Adipose tissue (tissue), 3 donors: Measurements from ENCODE around the gene ZC3H13. TPM values are rescaled to one million over a fixed set of nuclear protein-coding genes. Genes with fewer than 3 reads are reported as not detected.

Experiments
- H3K27ac ChIP-seq: one replicate; pipeline ENCODE4 v1.5.1; 2013; ENCODE audit warnings: low read depth, low read length
- WGBS, 3 donors: extraction: QIAGEN DNeasy Blood & Tissue Kit; methylation state at CpG; one replicate each; pipeline ENCODE4 v1.1.7; 2013; 5-methylcytosine and 5-hydroxymethylcytosine counted together
- polyA plus RNA-seq, 3 donors: library from polyadenylated mRNA; stranded (reverse); fragments of 200-250 nt; gene quantifications; one replicate each; pipeline ENCODE4 v1.2.3, GENCODE V29; 2013
- donor health status: healthy with polysubstance abuse.
- donor health status: Bipolar disorder and iron deficiency.
- donor health status: healthy.

Gene ZC3H13
- polyA plus RNA-seq, 3 donors: 5.3 to 23.7 (median 12.7) TPM

- no peak overlapping the region for H3K27ac ChIP-seq
- WGBS, 3 donors: 83 to 95% (median 93%) methylated on average over 5 of the region's 5 CpGs
Measured at GRCh38 chr13:45928176-45928575, 124.4 kb downstream of the ZC3H13 start.

DNA sequence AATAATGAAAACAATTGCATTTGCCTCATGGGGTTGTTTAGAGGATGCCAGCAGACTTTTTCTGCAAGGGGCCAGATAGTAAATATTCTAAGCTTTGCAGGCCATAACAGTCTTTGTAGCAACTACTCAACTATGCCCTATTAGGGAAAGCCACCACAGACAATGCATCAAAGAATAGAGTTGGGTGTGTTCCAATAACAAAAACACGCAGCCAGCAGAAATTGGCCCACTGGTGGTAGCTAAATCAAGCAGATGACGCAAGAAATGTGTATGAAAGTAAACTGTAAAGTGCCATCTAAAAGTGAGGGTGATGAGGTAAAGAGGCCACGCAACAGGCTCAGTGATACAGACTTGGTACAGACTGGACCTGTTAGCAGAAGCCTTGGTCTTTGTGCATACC, 125.8 kb downstream of the ZC3H13 start:
- H3K27ac ChIP-seq: no peak overlapping the region
- WGBS, 3 donors: 46 to 83% (median 70%) methylated on average over 3 of the region's 3 CpGs

DNA sequence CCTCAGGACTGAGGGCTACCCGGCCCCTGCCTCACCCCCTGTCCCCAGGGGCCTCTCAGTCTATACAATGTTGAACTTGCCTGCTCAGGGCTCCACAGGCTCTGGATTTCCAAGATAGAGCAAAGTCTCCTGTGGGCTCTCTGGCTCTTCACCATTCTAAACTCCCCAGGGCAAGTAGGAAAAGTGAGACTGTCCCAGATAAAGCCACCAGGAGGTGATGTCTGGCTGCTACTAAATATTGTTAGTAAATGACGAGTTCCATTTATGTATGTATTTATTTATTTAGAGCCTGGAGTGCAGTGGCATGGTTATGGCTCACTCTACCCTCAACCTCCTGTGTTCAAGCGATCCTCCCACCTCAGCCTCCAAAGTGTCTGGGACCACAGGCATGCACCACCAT, 127.4 kb downstream of the ZC3H13 start:
- WGBS, 3 donors: 79 to 81% (median 81%) methylated on average over 3 of the region's 3 CpGs
- H3K27ac ChIP-seq: no peak overlapping the region

- H3K27ac ChIP-seq: no peak overlapping the region
- 80 to 95% (median 80%) methylated on average over 1 of the region's 1 CpG for WGBS, 3 donors
Measured at GRCh38 chr13:45921162-45921736, 131.3 kb downstream of the ZC3H13 start.

GRCh38 chr13:45918597-45918996, 133.9 kb downstream of the ZC3H13 start:
- 83 to 88% (median 85%) methylated on average over 3 of the region's 3 CpGs for WGBS, 3 donors
- no peak overlapping the region for H3K27ac ChIP-seq

GRCh38 chr13:45917019-45917418, 135.5 kb downstream of the ZC3H13 start:
- no peak overlapping the region for H3K27ac ChIP-seq

GRCh38 chr13:45915686-45916439, 136.7 kb downstream of the ZC3H13 start:
- no peak overlapping the region for H3K27ac ChIP-seq
- WGBS, 3 donors: 77 to 88% (median 79%) methylated on average over 7 of the region's 7 CpGs

- WGBS, 3 donors: 67 to 91% (median 71%) methylated on average over 7 of the region's 7 CpGs
Measured at GRCh38 chr13:45909673-45910072, 142.9 kb downstream of the ZC3H13 start.

DNA sequence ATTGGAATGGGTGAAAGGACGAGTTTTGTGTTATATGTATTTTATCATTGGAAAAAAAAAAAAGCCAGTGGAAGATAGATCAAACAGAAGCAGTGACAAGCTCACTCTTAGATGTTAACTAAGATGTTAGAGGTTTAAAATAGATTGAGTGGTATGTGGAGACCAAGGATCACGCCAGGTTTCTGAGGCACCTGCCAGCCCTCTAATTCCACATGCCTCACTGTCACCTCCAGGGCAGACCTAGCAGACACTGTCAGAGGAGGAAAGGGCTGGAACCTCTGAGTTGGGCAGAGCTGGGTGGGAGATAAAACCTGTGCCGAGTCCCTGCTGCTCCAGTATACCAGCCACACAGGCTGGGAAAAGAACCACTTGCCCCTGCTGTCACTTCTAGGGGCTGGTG, 143.5 kb downstream of the ZC3H13 start:
- H3K27ac ChIP-seq: no peak overlapping the region
- WGBS, 3 donors: 72 to 92% (median 88%) methylated on average over 3 of the region's 3 CpGs

More at GRCh38 chr13:45909673-45910072, 142.9 kb downstream of the ZC3H13 start:
- H3K27ac ChIP-seq: no peak overlapping the region

GRCh38 chr13:45907503-45907902, 145.0 kb downstream of the ZC3H13 start:
- 48 to 60% (median 50%) methylated on average over 11 of the region's 11 CpGs for WGBS, 3 donors

More at GRCh38 chr13:45907503-45907902, 145.0 kb downstream of the ZC3H13 start:
- no peak overlapping the region for H3K27ac ChIP-seq

Other genes starting within 250 kb of the ZC3H13 start
- not detected for gene SIAH3, start 201.0 kb downstream of the ZC3H13 start, polyA plus RNA-seq
- under 1 TPM in 1 of 3 donors, not detected in 2; 0.14 TPM for gene CPB2, start 52.3 kb upstream of the ZC3H13 start, polyA plus RNA-seq
- 10 to 100 TPM in 2 of 3 donors, 1 to 10 TPM in 1; 7.3 to 66.6 (median 42.7) TPM for gene LCP1, start 129.4 kb upstream of the ZC3H13 start, polyA plus RNA-seq
- under 1 TPM in 2 of 3 donors, not detected in 1; 0.04 to 0.34 TPM for gene LRRC63, start 159.2 kb upstream of the ZC3H13 start, polyA plus RNA-seq